ENCODE results near the gene FOXP3. TPM values are rescaled to one million over a fixed set of nuclear protein-coding genes. Genes with fewer than 3 reads are reported as not detected.
"Not testable (repeated sequence)": the region's sequence is repeated elsewhere in the genome, so short reads cannot be mapped to it uniquely, and the experiment has no call there.

FOXP3 gene
- total and polyA plus RNA-seq, 2 experiments from 2014 or later, result 0.03 TPM; not detected in 1

GRCh38 chrX:49309401-49309981, 45.0 kb upstream of the FOXP3 start:
- DNase-seq (ENCODE audit: low spot score), result peak; percentile 22
- Histone ChIP-seq H3K36me3 (replicated peaks; ENCODE audit: insufficient read depth, low read depth) (no peaks in the 10 kb centered on the region), H3K79me2 (no peaks in the 10 kb centered on the region), H3K4me3 (no peak overlapping the region), H2AFZ (peak overlapping the region; percentile 59), H3K9me2 (replicated peaks; ENCODE audit: insufficient read depth) (no peaks in the 10 kb centered on the region), H3K27ac (peak overlapping the region; percentile 71), H3K9me3 (ENCODE audit: low read depth) (no peaks in the 10 kb centered on the region), H4K20me1 (ENCODE audit: insufficient read depth, poor library complexity, severe bottlenecking) (no peaks in the 10 kb centered on the region), H3K4me1 (ENCODE audit: insufficient read depth) (peaks cover 7% of the 10 kb centered on the region), H3K27me3 (no peaks in the 10 kb centered on the region), H3K4me2 (peak overlapping the region; percentile 72)
- TF ChIP-seq CTCF (IDR thresholded peaks at IDR 0.05; ENCODE audit: poor library complexity) (no peak), EZH2phosphoT487 (IDR thresholded peaks at IDR 0.05; ENCODE audit: low read depth, severe bottlenecking, unreplicated experiment) (no peak), EZH2 (IDR thresholded peaks at IDR 0.05; ENCODE audit: borderline replicate concordance) (no peak)
- WGBS (ENCODE audit: low lambda C conversion rate, missing lambda C conversion rate), result 50% methylated on average over 8 of the region's 8 CpGs

- H3K27me3 ChIP-seq, result no peaks in the 10 kb centered on the region
- no peaks in the 10 kb centered on the region for H3K9me2 ChIP-seq (replicated peaks; ENCODE audit: insufficient read depth)
- H3K36me3 ChIP-seq (replicated peaks; ENCODE audit: insufficient read depth, low read depth), result no peaks in the 10 kb centered on the region
- no peaks in the 10 kb centered on the region for H3K79me2 ChIP-seq
- no peaks in the 10 kb centered on the region for H3K9me3 ChIP-seq (ENCODE audit: low read depth)
- H3K4me2 ChIP-seq, result peak overlapping the region; percentile 72
- H2AFZ ChIP-seq, result peak overlapping the region; percentile 59
- DNase-seq (ENCODE audit: low spot score), result no peak
- 73% methylated on average over 15 of the region's 15 CpGs for WGBS (ENCODE audit: low lambda C conversion rate, missing lambda C conversion rate)
- no peak overlapping the region for H3K4me3 ChIP-seq
- H4K20me1 ChIP-seq (ENCODE audit: insufficient read depth, poor library complexity, severe bottlenecking), result no peaks in the 10 kb centered on the region
- peaks cover 7% of the 10 kb centered on the region for H3K4me1 ChIP-seq (ENCODE audit: insufficient read depth)
- TF ChIP-seq EZH2 (IDR thresholded peaks at IDR 0.05; ENCODE audit: borderline replicate concordance) (no peak), CTCF (IDR thresholded peaks at IDR 0.05; ENCODE audit: poor library complexity) (no peak), EZH2phosphoT487 (IDR thresholded peaks at IDR 0.05; ENCODE audit: low read depth, severe bottlenecking, unreplicated experiment) (no peak)
- peak overlapping the region; percentile 71 for H3K27ac ChIP-seq
These were observed 44.2 kb upstream of the FOXP3 start for GRCh38 chrX:49308604-49309269.

DNA sequence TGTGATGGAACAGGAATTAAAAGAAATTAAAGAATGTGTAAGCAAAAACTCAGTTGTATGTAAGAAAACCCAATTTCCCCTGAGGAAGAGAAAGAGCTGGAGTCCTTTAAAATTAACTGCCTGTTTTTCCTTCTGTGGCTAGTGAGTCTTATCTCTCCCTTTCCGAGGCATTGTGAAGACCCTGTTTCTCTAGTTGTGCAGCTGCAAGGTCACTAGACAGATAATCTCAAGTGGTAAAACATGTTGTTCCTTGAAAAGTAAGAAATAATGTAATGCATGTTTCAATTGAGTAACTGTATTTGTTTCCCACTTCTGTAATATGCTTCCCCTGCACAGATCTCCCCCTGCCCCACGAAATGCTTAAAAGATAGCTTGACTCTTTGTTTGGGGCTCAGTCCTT, 43.3 kb upstream of the FOXP3 start:
- 37% methylated on average over 2 of the region's 2 CpGs for WGBS (ENCODE audit: low lambda C conversion rate, missing lambda C conversion rate)
- H3K36me3 ChIP-seq (replicated peaks; ENCODE audit: insufficient read depth, low read depth); H4K20me1 ChIP-seq (ENCODE audit: insufficient read depth, poor library complexity, severe bottlenecking); H3K27me3 ChIP-seq; H3K4me1 ChIP-seq (ENCODE audit: insufficient read depth); DNase-seq (ENCODE audit: low spot score); H3K4me3 ChIP-seq; H3K4me2 ChIP-seq; H3K27ac ChIP-seq; H3K9me2 ChIP-seq (replicated peaks; ENCODE audit: insufficient read depth); H2AFZ ChIP-seq; H3K79me2 ChIP-seq; H3K9me3 ChIP-seq (ENCODE audit: low read depth): not testable (repeated sequence)

GRCh38 chrX:49303346-49303745, 38.8 kb upstream of the FOXP3 start, which contains the start of gene GAGE10:
Gene GAGE10, plus strand, starts transcription at chrX:49303646. Its CDS starts 1,214 bp downstream, at chrX:49304860.
- Histone ChIP-seq H2AFZ (no peak within 1 kb of the TSS), H3K9me3 (ENCODE audit: low read depth) (no peaks in the 10 kb centered on the region), H3K27ac (no peak within 1 kb of the TSS), H4K20me1 (ENCODE audit: insufficient read depth, poor library complexity, severe bottlenecking) (no peaks in the 10 kb centered on the region), H3K4me2 (no peak within 1 kb of the TSS), H3K27me3 (no peaks in the 10 kb centered on the region), H3K4me3 (no peak within 1 kb of the TSS), H3K79me2 (no peaks in the 10 kb centered on the region), H3K4me1 (ENCODE audit: insufficient read depth) (no peaks in the 10 kb centered on the region), H3K36me3 (replicated peaks; ENCODE audit: insufficient read depth, low read depth) (no peaks in the 10 kb centered on the region), H3K9me2 (replicated peaks; ENCODE audit: insufficient read depth) (no peaks in the 10 kb centered on the region)
- WGBS (ENCODE audit: low lambda C conversion rate, missing lambda C conversion rate), result 85% methylated on average over 14 of the region's 15 CpGs
- no peak for DNase-seq (ENCODE audit: low spot score)
- no peak for TF ChIP-seq CTCF (IDR thresholded peaks at IDR 0.05; ENCODE audit: poor library complexity)
- no peak for TF ChIP-seq EZH2phosphoT487 (IDR thresholded peaks at IDR 0.05; ENCODE audit: low read depth, severe bottlenecking, unreplicated experiment)
- no peak for TF ChIP-seq EZH2 (IDR thresholded peaks at IDR 0.05; ENCODE audit: borderline replicate concordance)

Data from hepatocyte (in vitro differentiated cells).